ENCODE data around the gene CRYAA.

CRYAA gene

GRCh38 chr21:43192501-43193081, 23.8 kb downstream of the CRYAA start:
- Histone ChIP-seq H3K9ac (ENCODE audit: low read length) (no peak overlapping the region), H2AFZ (ENCODE audit: low read depth, low read length) (no peak overlapping the region), H3K27ac (ENCODE audit: low read length) (no peak overlapping the region), H3K4me3 (ENCODE audit: low read length) (no peak overlapping the region), H3K4me1 (ENCODE audit: low read length) (peaks cover 39% of the 10 kb centered on the region), H3K79me2 (ENCODE audit: low read length) (no peaks in the 10 kb centered on the region), H3K4me2 (ENCODE audit: low read length) (no peak overlapping the region), H3K36me3 (replicated peaks; ENCODE audit: low read depth, low read length) (peaks cover 17% of the 10 kb centered on the region), H3K27me3 (ENCODE audit: low read depth, low read length) (no peaks in the 10 kb centered on the region; the same call in 1 of the 2 replicates), H4K20me1 (ENCODE audit: insufficient read depth, low read length) (no peaks in the 10 kb centered on the region), H3K9me3 (ENCODE audit: insufficient read depth, low read length) (no peaks in the 10 kb centered on the region)
- TF ChIP-seq EZH2phosphoT487 (IDR thresholded peaks at IDR 0.05; ENCODE audit: low read depth) (no peak), CTCF (IDR thresholded peaks at IDR 0.05; ENCODE audit: low read depth, low read length) (no peak)

DNA sequence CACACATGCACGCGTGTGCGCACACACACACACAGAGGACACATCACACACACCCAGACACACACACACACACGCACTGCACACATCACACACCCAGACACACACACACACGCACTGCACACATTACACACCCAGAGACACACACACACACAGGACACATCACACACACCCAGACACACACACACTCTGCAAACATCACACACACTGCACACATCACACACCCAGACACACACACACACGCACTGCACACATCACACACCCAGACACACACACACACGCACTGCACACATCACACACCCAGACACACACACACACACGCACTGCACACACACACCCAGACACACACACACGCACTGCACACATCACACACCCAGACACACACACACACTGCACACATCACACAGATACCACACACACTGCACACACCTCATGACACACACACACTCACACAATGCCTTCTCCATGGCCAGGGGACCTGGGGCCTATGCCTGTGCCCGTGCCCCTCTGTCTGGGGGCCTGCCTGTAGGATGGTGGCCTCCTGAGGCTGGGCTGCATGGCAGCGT, 24.4 kb downstream of the CRYAA start:
- Histone ChIP-seq H3K79me2 (ENCODE audit: low read length) (no peaks in the 10 kb centered on the region), H3K4me2 (ENCODE audit: low read length) (no peak overlapping the region; the same call in 1 of the 2 replicates), H3K36me3 (replicated peaks; ENCODE audit: low read depth, low read length) (peaks cover 17% of the 10 kb centered on the region), H3K27me3 (ENCODE audit: low read depth, low read length) (no peaks in the 10 kb centered on the region; the same call in 1 of the 2 replicates), H4K20me1 (ENCODE audit: insufficient read depth, low read length) (no peaks in the 10 kb centered on the region), H3K27ac (ENCODE audit: low read length) (no peak overlapping the region), H3K9me3 (ENCODE audit: insufficient read depth, low read length) (peaks cover 3% of the 10 kb centered on the region; the same call in 1 of the 2 replicates), H3K9ac (ENCODE audit: low read length) (no peak overlapping the region), H3K4me3 (ENCODE audit: low read length) (no peak overlapping the region), H2AFZ (ENCODE audit: low read depth, low read length) (no peak overlapping the region), H3K4me1 (ENCODE audit: low read length) (peaks cover 37% of the 10 kb centered on the region)
- no peak for TF ChIP-seq CTCF (IDR thresholded peaks at IDR 0.05; ENCODE audit: low read depth, low read length)
- no peak for TF ChIP-seq EZH2phosphoT487 (IDR thresholded peaks at IDR 0.05; ENCODE audit: low read depth)

- H2AFZ ChIP-seq (ENCODE audit: low read depth, low read length), result no peak overlapping the region
- H3K4me3 ChIP-seq (ENCODE audit: low read length), result peak overlapping the region; percentile 36; the same call in 1 of the 2 replicates
- H3K4me2 ChIP-seq (ENCODE audit: low read length), result peak overlapping the region; percentile 59
- H3K9ac ChIP-seq (ENCODE audit: low read length), result peak overlapping the region; percentile 30; the same call in 1 of the 2 replicates
- no peaks in the 10 kb centered on the region for H3K79me2 ChIP-seq (ENCODE audit: low read length)
- H3K27me3 ChIP-seq (ENCODE audit: low read depth, low read length), result no peaks in the 10 kb centered on the region; the same call in 1 of the 2 replicates
- peaks cover 31% of the 10 kb centered on the region for H3K4me1 ChIP-seq (ENCODE audit: low read length)
- H4K20me1 ChIP-seq (ENCODE audit: insufficient read depth, low read length), result no peaks in the 10 kb centered on the region
- peak overlapping the region; percentile 72 for H3K27ac ChIP-seq (ENCODE audit: low read length)
- peaks cover 9% of the 10 kb centered on the region; the same call in 1 of the 2 replicates for H3K9me3 ChIP-seq (ENCODE audit: insufficient read depth, low read length)
- peaks cover 17% of the 10 kb centered on the region for H3K36me3 ChIP-seq (replicated peaks; ENCODE audit: low read depth, low read length)
- TF ChIP-seq EZH2phosphoT487 (IDR thresholded peaks at IDR 0.05; ENCODE audit: low read depth), result no peak
- TF ChIP-seq CTCF (IDR thresholded peaks at IDR 0.05; ENCODE audit: low read depth, low read length), result no peak
These were observed 25.0 kb downstream of the CRYAA start for GRCh38 chr21:43193651-43194302.

All from OCI-LY3 (cell line).